ENCODE data around the gene GNL1.

DNA sequence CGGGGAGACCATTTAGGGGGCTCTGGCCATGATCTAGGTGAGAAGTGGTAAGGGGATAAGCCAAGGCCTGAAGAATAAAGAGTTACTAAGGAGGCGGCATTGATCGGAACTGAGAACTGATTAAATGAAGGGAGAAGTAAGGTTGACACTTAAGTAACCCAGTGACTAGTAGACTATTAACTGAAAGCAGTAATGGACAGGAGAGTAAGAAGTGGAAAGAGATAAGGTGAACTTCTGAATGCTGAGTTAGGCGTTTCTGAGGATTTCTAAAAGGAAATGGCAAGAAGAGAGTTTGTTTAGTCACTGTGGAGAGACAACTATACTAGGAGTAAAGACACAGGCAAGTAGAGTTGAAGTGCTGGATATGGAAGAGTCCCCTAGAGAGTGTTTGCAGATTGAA lies 16.8 kb upstream of the GNL1 start:
- TF ChIP-seq, protein P1, sequence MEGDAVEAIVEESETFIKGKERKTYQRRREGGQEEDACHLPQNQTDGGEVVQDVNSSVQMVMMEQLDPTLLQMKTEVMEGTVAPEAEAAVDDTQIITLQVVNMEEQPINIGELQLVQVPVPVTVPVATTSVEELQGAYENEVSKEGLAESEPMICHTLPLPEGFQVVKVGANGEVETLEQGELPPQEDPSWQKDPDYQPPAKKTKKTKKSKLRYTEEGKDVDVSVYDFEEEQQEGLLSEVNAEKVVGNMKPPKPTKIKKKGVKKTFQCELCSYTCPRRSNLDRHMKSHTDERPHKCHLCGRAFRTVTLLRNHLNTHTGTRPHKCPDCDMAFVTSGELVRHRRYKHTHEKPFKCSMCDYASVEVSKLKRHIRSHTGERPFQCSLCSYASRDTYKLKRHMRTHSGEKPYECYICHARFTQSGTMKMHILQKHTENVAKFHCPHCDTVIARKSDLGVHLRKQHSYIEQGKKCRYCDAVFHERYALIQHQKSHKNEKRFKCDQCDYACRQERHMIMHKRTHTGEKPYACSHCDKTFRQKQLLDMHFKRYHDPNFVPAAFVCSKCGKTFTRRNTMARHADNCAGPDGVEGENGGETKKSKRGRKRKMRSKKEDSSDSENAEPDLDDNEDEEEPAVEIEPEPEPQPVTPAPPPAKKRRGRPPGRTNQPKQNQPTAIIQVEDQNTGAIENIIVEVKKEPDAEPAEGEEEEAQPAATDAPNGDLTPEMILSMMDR (IDR thresholded peaks at IDR 0.05; ENCODE audit: insufficient read depth, low read length), result no peak
- no peak for TF ChIP-seq REST (IDR thresholded peaks at IDR 0.05; ENCODE audit: insufficient replicate concordance, low read depth)
- TF ChIP-seq GABPA (IDR thresholded peaks at IDR 0.05; ENCODE audit: low read depth), result no peak
- TF ChIP-seq POLR2AphosphoS5 (IDR thresholded peaks at IDR 0.05; ENCODE audit: low read depth), result no peak
- no peak for TF ChIP-seq SPI1 (IDR thresholded peaks at IDR 0.05; ENCODE audit: borderline replicate concordance, low read depth)
